Keratinocyte (primary cell): ENCODE measurements around the gene MYOC.

Experiments
- CTCF ChIP-seq, 3 experiments: IDR thresholded peaks in 1 of 3; conservative IDR thresholded peaks in 1 of 3; optimal IDR thresholded peaks in 1 of 3; 2 replicates in 2 of 3; 3 replicates in 1 of 3; pipeline versions ENCODE3 to v1.5.1; 2011; ENCODE audit warnings: low read length in 3 of 3, mild to moderate bottlenecking in 3 of 3, moderate library complexity in 2 of 3, control low read depth in 1 of 3, inconsistent platforms in 1 of 3; ENCODE audit not compliant: insufficient read depth in 2 of 3; ENCODE audit errors: extremely low read depth in 1 of 3
- EZH2 ChIP-seq: IDR thresholded peaks from one replicate; pipeline ENCODE4 v1.6.1; 2012; ENCODE audit warnings: inconsistent platforms, mild to moderate bottlenecking, low read length, moderate library complexity

- TF ChIP-seq EZH2 (no peak), CTCF (optimal IDR thresholded peaks at IDR 0.05 in 1 of 3, IDR thresholded peaks at IDR 0.05 in 1 of 3, conservative IDR thresholded peaks at IDR 0.05 in 1 of 3; ENCODE audit: extremely low read depth in 1 of 3, insufficient read depth in 2 of 3, low read length in 3 of 3) (no peak)
Observed at GRCh38 chr1:171643156-171643555, 9.3 kb downstream of the MYOC start.
